Ramos (cell line): Measurements from ENCODE around the gene TRAPPC12.

Source experiments
- in situ Hi-C: fragments of 300-500 bp; cut with MboI; formaldehyde crosslinking; loops from one replicate; pipeline ENCODE4 v1.14.3; 2022; ENCODE audit warnings: low sequenced_read_pairs; ENCODE audit not compliant: unreplicated experiment

TRAPPC12 gene

DNA sequence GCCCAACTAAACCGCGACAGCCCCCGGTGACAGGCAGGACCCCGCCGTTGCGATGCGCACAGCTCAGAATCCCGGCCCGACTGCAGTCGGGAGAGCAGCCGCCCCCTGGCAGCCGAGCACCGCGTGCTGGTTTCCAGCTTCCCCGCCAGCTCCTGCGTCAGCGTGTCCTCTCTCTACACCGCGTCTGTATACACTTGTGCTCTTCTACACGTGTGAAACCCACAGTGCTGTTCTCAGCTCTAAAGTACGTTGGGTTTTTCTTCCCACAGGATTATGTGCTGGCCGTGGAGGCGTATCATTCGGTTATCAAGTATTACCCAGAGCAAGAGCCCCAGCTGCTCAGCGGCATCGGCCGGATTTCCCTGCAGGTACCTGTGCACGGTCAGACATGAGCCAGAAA lies 85.8 kb downstream of the TRAPPC12 start:
- in situ Hi-C loops = no loop called here

DNA sequence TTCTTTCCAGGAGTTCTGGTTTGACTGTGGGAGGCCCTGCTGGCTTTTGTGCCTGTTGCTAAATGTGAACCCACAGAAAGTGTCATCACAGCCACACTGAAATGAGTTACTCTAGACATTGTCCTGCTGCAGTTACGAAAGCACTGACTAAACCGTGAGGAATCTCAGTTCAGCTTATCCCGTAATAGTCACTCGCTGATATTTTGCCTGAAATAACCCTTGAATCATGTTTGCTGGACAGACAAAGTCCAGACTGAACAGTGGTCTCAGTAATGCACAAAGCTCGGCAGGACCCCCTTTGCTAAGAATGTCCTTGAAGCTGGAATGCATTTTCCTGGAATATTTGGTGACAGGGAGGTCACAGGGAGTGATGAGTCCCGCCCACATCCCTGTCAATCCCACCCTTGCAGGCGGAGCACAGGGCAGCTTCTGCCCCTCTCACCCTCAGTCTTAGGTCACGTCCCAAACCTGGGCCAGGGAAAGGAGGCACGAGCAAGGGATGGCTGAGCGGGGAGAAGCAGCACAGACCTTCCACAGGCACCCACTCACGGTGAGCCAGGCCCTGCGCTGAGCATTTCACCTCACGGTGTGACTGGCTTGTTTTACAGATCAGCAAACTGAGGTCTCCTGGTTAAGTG lies 86.5 kb downstream of the TRAPPC12 start:
- in situ Hi-C loops = no loop called here

DNA sequence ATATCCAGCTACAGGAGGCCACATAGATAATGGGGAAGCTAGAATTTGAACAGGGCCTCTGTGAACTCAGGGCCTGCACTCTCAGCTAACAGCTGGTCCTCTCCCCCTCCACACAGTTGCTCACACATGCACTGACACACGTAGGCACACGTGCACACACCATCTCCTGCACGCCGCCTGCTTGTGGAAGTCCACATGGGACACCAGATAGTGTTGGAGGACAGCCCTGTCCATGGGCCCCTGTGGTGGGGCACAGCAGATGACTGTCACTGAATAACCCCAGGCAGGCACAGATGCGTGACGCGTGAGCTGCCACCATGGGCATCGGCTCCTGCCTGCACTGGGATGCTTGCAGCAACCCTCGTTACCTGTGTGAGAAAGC lies 87.0 kb downstream of the TRAPPC12 start:
- in situ Hi-C loops = no loop called here

- in situ Hi-C loops = no loop called here
Measured at GRCh38 chr2:3466966-3467365, 87.5 kb downstream of the TRAPPC12 start.

- in situ Hi-C loops = no loop called here
Measured at GRCh38 chr2:3467654-3468053, 88.2 kb downstream of the TRAPPC12 start.

- in situ Hi-C loops = no loop called here
Measured at GRCh38 chr2:3468296-3468988, 88.9 kb downstream of the TRAPPC12 start.

DNA sequence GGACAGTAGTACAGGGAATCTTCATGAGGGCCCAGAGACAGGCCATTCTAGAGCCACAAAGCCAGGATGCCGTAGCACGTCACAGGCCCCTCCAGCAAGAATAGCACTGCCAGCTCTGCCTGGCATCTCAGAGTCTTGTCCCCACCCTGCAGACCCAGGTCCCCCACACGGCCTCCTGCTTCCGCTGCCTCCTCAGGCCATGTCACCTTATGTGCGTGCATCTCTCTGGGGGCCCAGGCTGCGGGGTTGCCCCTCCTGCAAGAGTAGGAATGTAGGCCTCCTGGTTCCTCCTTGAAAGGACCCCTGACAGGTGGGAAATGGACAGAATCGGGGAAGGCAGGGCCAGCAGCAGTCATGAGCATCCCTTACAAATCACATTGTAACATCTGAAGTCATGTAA lies 90.0 kb downstream of the TRAPPC12 start:
- in situ Hi-C loops = no loop called here

DNA sequence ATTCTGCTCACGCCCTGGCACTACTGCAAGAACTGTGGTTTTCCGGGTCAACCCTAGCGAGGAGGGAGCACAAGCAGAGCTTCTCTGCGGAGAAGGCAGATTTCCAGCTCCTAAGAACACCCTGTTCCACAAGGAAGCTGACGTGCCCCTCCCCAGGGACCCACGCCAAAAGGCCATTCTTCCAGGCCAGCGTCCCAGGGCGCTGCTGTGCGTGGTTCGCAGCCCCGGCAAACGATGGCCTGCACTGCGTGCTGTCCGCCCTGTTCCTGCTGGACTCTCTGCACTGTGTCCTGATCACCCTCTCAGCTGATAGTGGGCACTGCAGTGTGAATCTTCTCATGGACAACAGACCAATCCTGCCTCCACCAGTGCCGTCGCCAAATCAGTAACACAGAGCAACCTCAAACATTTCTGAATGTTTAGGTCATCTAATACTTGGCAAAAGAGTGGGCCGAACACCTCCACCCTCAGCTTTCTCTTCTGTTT lies 90.7 kb downstream of the TRAPPC12 start:
- in situ Hi-C loops = no loop called here

- in situ Hi-C loops = no loop called here
Measured at GRCh38 chr2:3470856-3471737, 91.6 kb downstream of the TRAPPC12 start.

- in situ Hi-C loops = no loop called here
Measured at GRCh38 chr2:3472296-3472695, 92.8 kb downstream of the TRAPPC12 start.

DNA sequence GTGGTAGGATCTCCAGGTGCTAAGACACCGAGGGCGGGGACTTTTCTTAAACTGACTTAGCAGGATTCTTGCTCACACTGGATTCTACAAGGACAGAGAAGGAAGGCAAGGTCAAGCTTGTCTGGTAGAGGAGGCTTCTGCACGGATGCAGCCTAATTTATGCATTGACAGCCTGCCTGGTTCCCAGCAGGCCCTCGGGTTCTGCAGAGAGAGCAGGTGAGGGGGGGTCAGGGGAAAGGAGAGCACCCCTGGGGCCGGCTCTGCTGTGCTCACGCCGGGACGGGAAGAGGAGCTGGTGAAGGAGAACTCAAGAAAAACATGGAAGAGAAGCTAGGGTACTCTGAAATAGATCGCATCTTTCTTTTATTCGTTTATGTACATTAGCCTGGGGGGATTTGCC lies 93.5 kb downstream of the TRAPPC12 start:
- in situ Hi-C loops = no loop called here

DNA sequence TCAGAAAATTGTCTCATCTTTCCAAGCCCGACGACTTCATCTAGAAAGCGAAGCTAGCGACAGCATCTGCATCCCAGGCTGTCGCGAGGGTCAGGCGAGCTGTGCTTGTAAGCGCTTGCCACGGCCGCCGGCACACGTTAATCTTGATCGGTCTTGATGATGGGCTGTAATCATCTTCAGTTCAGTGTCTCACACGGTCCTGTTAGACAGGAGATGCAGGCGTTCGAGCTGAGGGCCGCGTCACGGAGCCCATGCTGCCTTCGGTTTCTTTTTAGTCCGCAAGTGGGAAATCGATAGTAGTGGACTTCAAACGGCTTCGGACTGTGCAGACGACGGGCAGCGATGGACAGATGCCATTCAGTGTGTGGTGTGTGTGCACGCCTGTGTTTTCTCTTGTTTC lies 96.3 kb downstream of the TRAPPC12 start:
- in situ Hi-C loops = no loop called here

DNA sequence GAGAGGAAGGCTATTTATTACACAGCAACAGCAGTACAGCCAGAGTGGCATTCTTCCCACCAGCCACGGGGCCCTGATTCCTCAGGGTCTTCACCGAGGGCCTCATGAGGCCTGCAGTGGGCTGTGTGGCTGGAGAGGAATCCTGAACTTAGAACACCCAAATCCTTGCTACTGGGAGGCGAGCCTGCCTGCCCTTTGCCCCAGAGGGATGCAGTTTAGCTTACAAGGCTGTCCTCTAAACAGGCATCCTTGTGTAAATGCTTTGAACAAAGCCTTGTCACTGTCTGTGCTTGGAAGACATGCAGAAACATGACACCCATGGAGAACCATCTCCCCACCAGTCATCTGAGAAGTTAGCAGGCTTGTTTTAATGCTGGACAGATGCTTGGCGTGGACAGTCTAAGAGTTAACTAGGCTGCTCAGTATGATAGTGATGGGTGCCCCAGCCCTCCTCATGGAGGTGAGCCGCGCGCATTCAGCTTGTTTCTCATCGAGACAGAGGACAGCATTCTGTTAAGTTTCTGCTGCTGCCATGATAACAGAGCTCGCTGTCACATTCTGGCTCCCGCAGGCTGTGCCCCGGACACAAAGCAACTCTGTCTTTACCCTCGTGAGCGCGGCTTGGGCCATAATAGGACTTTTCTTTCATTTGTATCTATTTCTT lies 97.0 kb downstream of the TRAPPC12 start:
- in situ Hi-C loops = no loop called here

DNA sequence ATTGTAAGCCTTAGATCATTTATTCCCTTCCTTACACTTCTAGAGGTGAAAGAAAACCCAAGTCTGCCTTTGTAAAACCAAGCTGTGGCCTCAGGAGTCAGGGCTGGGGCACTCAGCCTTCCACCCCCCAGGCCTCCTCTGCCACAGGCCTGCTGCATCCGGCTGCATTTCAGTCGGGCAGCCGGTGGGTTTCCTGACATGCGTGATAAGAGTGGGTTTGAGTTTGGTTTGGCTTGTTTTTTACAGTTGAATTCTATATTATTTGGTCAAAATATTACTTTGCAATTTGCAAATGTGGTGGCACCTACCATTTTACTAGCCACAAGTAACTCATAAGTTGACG lies 97.5 kb downstream of the TRAPPC12 start:
- in situ Hi-C loops = no loop called here

- in situ Hi-C loops = no loop called here
Measured at GRCh38 chr2:3478846-3479385, 99.4 kb downstream of the TRAPPC12 start.

GRCh38 chr2:3479430-3480320 lies 100.2 kb downstream of the TRAPPC12 start:
- in situ Hi-C loops = no loop called here

- in situ Hi-C loops = no loop called here
Measured at GRCh38 chr2:3480352-3481010, 101.0 kb downstream of the TRAPPC12 start.

- in situ Hi-C loops = no loop called here
Measured at GRCh38 chr2:3481011-3481400, 101.5 kb downstream of the TRAPPC12 start.
